ENCODE results near the gene GP1BA. TPM values are rescaled to one million over a fixed set of nuclear protein-coding genes. Genes with fewer than 3 reads are reported as not detected.
"Not testable (repeated sequence)": the region's sequence is repeated elsewhere in the genome, so short reads cannot be mapped to it uniquely, and the experiment has no call there.

GP1BA gene
- total RNA-seq, 2 donors from 2014 or later: not detected

DNA sequence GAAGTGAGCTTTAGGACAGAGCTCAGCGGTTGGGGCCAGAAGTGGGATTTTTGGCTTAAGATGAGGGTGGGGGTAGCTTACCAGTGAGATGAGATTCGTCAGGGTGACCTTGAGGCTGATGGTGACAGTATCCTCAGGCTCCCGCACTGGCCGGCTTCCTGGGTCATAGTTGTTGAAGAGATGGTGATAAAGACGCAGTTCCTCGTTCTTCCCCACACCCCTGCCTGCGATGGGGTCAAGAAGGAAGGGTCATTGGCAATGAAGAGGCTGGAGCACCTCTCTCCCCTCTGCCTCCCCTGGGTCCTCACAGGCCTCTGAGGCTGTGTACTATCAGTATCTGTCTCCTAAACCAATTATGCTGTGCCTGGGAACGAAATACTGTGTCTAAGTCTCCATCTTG is 29.5 kb upstream of the GP1BA start:
- Histone ChIP-seq H3K4me3 (no peak overlapping the region), H3K27ac (no peak overlapping the region), H3K27me3 (replicated peaks; ENCODE audit: insufficient read depth) (no peaks in the 10 kb centered on the region), H3K9me3 (no peaks in the 10 kb centered on the region), H3K36me3 (no peaks in the 10 kb centered on the region), H3K4me1 (ENCODE audit: control insufficient read depth in 1 of 2, low read depth in 2 of 2) (peaks cover 0 to 16% of the 10 kb centered on the region in 2 donors)
- TF ChIP-seq, protein P1, sequence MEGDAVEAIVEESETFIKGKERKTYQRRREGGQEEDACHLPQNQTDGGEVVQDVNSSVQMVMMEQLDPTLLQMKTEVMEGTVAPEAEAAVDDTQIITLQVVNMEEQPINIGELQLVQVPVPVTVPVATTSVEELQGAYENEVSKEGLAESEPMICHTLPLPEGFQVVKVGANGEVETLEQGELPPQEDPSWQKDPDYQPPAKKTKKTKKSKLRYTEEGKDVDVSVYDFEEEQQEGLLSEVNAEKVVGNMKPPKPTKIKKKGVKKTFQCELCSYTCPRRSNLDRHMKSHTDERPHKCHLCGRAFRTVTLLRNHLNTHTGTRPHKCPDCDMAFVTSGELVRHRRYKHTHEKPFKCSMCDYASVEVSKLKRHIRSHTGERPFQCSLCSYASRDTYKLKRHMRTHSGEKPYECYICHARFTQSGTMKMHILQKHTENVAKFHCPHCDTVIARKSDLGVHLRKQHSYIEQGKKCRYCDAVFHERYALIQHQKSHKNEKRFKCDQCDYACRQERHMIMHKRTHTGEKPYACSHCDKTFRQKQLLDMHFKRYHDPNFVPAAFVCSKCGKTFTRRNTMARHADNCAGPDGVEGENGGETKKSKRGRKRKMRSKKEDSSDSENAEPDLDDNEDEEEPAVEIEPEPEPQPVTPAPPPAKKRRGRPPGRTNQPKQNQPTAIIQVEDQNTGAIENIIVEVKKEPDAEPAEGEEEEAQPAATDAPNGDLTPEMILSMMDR (IDR thresholded peaks at IDR 0.05): no peak
- ATAC-seq (ENCODE audit: insufficient number of reproducible peaks, low FRiP score, low read depth): no peak
- DNase-seq (ENCODE audit: low spot score): no peak

DNA sequence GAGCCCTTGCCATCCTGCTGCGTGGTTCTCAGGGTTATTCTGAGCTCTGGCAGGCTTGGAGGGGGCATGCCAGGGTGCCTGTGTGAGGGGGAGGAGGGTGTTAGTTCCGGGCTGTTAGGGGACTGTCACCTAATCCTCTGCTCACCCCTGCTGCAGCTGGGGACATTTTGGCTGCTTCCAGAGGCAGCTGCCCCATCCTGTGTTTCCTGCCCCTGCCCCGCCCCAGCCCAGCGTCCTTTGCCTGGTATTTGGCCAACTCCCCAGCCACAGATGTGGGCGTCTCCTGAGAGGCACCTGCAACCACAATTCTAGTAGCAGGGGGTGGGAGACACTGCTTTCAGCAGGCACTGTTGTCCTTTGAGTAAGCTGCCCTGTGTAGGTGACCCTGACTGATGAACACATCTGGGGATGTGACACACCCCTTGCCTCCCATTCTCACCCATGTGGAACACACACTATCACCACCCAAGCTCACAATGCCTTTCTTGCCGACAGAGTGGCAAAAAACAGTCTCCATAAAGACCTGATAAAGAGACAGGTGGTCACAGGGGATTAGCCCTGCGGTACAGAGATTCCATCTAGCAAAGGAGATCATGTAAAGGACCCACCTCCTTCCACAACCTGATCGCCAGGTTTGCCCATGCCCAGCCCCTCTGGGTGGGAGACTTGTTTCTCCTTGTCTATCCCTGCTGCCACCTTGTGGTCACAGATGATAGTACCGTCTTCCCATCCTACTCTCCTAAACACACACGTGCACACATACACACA is 28.8 kb upstream of the GP1BA start, which contains the start of gene CHRNE:
TSS of gene CHRNE (minus strand) at position 48 of the 768 bp plus-strand sequence. CDS start at position 13, 35 bp downstream.
- no peaks in the 10 kb centered on the region for H3K9me3 ChIP-seq
- no peaks in the 10 kb centered on the region for H3K27me3 ChIP-seq (replicated peaks; ENCODE audit: insufficient read depth)
- no peaks in the 10 kb centered on the region for H3K36me3 ChIP-seq
- DNase-seq (ENCODE audit: low spot score): peak; percentile 42
- TF ChIP-seq, protein P1 (IDR thresholded peaks at IDR 0.05): peak; percentile 72
- peaks cover 0 to 16% of the 10 kb centered on the region in 2 donors for H3K4me1 ChIP-seq (ENCODE audit: control insufficient read depth in 1 of 2, low read depth in 2 of 2)
- ATAC-seq (ENCODE audit: insufficient number of reproducible peaks, low FRiP score, low read depth): peak; percentile 44
- no peak within 1 kb of the TSS for H3K27ac ChIP-seq
- no peak within 1 kb of the TSS for H3K4me3 ChIP-seq

DNA sequence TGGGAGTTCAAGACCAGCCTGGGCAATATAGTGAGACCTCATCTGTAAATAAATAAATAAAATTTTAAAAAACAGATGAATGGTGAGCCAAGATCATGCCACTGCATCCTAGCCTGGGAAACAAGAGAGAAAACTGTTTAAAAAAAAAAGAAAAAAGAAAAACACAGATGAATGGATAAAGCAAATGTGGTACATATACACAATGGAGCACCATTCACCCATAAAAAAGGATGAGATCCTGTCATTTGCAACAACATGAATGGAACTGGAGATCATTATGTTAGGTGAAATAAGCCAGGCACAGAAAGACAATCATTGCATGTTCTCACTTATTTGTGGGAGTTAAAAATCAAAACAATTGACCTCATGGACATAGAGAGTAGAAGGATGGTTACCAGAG is 25.4 kb upstream of the GP1BA start:
- ATAC-seq (ENCODE audit: insufficient number of reproducible peaks, low FRiP score, low read depth); H3K9me3 ChIP-seq; DNase-seq (ENCODE audit: low spot score); H3K4me3 ChIP-seq; H3K27me3 ChIP-seq (replicated peaks; ENCODE audit: insufficient read depth); H3K27ac ChIP-seq; H3K36me3 ChIP-seq: not testable (repeated sequence)
- peaks cover 4 to 13% of the 10 kb centered on the region in 2 donors for H3K4me1 ChIP-seq (ENCODE audit: control insufficient read depth in 1 of 2, low read depth in 2 of 2)

DNA sequence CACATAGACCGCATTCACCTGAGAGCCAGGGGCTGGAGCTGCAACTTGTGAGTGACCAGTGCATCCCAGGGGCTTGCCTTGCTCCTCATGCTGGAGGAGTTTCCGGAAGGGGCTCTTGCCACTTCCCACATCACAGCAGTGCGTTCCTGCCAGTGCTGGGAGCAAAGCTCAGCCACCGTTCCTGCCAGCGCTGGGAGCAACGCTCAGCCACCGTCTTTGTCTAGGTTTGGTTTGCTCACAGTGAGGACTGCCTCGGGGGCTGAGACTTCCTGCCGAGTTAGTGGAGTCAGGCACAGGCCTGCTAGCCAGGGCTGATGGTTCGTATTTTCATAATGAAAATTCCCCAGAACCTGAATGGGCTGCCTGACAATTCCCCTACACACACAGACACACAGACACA is 23.8 kb upstream of the GP1BA start:
- Histone ChIP-seq H3K27ac (peak overlapping the region in 1 of 2 donors; percentile 61), H3K4me1 (ENCODE audit: control insufficient read depth in 1 of 2, low read depth in 2 of 2) (peaks cover 4 to 13% of the 10 kb centered on the region in 2 donors), H3K27me3 (replicated peaks; ENCODE audit: insufficient read depth) (no peaks in the 10 kb centered on the region), H3K36me3 (no peaks in the 10 kb centered on the region), H3K9me3 (no peaks in the 10 kb centered on the region), H3K4me3 (no peak overlapping the region)
- DNase-seq (ENCODE audit: low spot score) (no peak), ATAC-seq (ENCODE audit: insufficient number of reproducible peaks, low FRiP score, low read depth) (no peak)
- TF ChIP-seq, protein P1 (IDR thresholded peaks at IDR 0.05): no peak

DNA sequence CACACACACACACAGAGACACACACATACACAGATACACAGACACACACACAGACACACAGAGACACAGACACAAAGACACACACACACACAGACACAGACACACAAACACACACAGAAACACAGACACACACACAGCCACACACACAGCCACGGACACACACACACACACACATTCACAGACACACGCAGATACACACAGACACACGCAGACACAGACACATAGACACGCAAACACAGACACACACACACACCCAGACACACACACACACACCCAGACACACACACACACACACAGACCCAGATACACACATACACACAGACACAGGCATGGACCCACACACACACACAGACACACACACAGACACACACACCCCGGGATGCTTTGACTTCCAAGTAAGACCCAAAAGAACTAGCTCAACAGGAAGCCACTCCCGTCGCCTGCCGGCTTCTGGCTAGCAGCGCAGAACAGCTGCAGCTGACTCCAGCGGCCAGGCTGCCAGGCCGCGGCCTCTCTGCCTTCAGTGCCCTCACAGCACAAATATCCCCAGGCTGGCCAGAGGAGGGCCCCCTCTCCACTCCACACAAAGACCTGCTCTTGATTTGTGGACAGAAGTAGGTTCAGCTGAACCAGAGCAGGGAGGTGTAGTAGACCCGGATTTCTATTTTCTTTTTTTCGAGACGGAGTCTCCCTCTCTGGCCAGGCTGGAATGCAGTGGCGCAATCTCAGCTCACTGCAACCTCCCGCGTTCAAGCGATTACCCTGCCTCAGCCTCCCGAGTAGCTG is 23.2 kb upstream of the GP1BA start:
- peak; percentile 53 for DNase-seq (ENCODE audit: low spot score)
- Histone ChIP-seq H3K27ac (peak overlapping the region; percentile 12 to 61), H3K9me3 (no peaks in the 10 kb centered on the region), H3K4me3 (peak overlapping the region; percentile 39), H3K27me3 (replicated peaks; ENCODE audit: insufficient read depth) (no peaks in the 10 kb centered on the region), H3K36me3 (no peaks in the 10 kb centered on the region), H3K4me1 (ENCODE audit: control insufficient read depth in 1 of 2, low read depth in 2 of 2) (peaks cover 4 to 13% of the 10 kb centered on the region in 2 donors)
- peak; percentile 91 for ATAC-seq (ENCODE audit: insufficient number of reproducible peaks, low FRiP score, low read depth)
- TF ChIP-seq, protein P1 (IDR thresholded peaks at IDR 0.05): peak; percentile 86

All from thoracic aorta (tissue), 2 donors.